ENCODE data around the gene WT1.

DNA sequence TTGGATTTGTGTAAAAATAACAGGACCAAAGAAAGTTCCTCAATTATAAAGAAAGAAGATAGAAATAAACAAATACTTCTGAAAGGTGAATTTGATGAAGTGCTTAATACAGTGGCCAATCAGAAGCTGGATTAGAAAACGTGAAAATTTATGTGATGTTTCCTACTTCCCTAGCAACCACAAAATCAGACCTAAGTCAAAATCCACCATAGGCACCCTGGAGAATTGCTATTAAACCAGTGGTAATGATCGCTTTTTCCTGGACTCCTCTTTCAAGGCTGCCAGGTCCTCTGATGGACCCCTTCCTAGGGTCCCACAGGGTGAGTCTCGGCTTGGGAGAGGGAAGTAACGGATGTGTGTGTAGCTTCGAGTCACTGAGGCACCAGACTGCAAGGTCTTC lies 9.6 kb downstream of the WT1 start:
- TF ChIP-seq CTCF (IDR thresholded peaks at IDR 0.05; ENCODE audit: low read length) (no peak), EZH2 (IDR thresholded peaks at IDR 0.05; ENCODE audit: borderline replicate concordance, low read length) (no peak)
